ENCODE results near the gene MAMSTR.
A peak's percentile ranks its signal among the peaks of the same experiment; 100 is the strongest.
"Not testable (repeated sequence)": the region's sequence is repeated elsewhere in the genome, so short reads cannot be mapped to it uniquely, and the experiment has no call there.

The MAMSTR gene

DNA sequence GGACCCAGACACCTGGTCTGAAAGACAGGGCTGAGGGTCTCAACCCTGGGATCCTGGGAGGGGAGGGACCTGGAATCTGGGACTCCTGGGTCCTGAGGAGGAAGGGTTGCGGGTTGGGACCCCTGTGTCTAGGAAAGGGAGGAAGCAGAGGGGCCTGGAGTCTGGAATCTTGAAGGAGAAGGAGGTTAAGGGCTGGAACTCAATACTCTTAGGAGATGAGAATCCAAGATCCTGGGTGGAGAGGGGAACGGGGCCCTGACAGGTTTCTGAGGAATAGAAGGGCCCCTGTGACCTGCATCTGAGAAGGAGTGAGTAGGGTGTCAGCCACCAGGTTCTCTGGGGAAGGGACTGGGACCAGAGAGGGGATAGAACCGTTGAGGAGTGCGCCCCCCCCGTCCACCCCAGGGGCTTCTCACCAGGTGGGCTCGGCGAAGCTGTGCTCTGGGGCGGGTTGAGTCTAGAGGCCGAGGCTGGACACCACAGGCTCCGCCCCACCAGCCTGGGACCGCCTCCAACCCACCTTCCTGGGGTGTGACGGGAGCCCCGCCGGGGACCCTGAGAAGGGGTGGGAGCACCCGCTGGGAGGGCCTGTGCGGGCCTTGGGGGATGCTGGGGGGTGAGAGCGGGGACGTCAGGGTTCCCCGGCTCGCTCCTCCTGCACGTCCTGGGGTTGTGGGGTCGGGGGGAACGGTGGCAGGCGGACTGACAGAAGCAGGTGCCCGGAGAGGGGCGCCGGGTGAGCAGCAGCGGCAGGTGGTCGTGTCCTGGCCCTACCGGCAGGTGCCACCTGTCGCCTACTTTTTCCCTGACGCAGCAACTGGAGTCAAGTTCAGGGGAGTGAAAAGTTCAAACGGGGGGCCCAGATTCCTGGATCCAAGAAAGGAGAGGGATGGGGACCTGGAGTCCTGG lies at the start of gene MAMSTR:
Gene MAMSTR, minus strand, starts transcription at position 463 of the 909 bp plus-strand sequence. CDS start 694 bp downstream, outside the sequence.
- no peak for DNase-seq (ENCODE audit: low spot score)

DNA sequence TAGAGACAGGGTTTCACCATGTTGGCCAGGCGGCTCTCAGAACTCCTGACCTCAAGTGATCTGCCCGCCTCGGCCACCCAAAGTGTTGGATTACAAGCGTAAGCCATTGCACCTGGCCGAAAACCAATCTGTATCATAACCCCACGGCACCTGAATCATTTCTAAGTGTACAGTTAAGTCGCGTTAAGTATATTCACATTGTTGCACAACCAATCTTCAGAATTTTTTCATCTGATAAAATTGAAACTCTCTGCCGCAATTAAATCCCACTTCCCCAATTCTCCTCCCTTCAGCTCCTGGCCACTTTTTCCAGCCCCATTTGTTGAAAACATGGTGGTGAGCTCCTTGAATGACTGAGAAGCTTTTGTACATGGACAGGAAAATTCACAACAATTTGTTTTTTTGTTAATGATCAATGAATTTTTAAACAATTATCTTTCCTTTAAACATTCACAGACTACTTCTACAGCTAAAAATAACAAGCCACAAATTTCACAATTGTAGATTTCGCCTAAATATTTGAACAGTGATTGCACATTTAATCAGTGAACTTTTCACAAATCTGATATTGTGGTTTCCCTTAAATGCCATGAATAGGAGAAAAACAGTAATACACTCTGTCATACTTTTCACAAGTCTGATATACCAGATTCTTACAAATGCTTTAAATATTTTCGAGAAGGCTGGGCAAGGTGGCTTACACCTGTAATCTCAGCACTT lies 49.6 kb upstream of the MAMSTR start:
- DNase-seq (ENCODE audit: low spot score) = no peak

GRCh38 chr19:48768171-48768753 lies 48.7 kb upstream of the MAMSTR start:
- not testable (repeated sequence) for DNase-seq (ENCODE audit: low spot score)

DNA sequence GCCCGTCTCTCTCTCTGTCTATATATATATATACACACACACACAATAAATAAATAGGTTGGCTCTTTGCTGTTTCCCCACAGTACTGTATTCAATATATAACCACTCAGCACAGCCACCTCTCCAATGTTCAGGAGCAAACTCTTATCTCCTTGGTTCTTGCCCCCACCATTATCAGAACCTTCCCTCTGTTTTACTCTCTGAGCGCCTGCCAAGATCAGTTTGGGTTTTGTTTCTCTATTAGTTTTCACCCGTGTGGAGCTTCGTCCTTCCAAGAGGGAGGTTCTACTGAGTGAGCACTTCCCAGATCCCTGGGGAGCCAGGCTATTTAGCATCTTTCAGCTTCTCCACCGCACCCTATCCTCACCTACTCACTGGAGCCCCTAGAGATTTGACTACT lies 46.3 kb upstream of the MAMSTR start:
- not testable (repeated sequence) for DNase-seq (ENCODE audit: low spot score)

DNA sequence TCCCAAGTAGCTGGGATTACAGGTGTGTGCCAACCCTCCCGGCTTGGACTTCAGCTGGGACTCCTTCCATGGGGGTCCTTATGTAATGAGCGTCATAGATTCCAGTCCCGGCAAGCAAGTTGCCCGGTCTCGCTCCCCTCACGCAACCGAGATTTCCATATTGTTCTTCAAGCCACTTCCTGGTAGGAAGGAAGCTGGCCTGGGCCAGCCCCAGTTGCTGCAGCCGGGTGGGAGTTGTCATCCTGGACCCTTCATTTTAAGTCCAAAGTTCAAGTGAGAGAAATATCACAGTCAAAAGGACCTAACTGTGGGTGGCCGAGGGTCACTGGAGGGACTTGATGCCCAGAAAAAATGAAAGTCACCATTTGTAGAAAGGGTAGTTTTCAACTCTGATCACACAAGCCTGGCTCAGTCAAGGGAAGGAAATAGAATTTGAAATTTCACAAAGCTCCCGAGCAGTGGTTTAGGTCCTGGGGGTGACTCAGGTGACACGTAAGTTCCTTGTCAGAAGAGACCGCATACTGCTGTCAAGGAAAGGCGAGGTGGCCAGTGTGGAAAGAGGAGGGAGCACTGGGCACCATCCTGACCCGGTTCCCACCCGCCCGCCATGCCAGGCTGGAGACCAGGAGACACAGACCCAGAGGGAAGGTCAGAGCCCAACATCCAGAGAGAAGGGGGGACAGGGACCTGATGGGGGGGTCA lies 41.1 kb upstream of the MAMSTR start:
- DNase-seq (ENCODE audit: low spot score) = no peak

- no peak for DNase-seq (ENCODE audit: low spot score)
Measured at GRCh38 chr19:48757741-48758144, 38.2 kb upstream of the MAMSTR start.

DNA sequence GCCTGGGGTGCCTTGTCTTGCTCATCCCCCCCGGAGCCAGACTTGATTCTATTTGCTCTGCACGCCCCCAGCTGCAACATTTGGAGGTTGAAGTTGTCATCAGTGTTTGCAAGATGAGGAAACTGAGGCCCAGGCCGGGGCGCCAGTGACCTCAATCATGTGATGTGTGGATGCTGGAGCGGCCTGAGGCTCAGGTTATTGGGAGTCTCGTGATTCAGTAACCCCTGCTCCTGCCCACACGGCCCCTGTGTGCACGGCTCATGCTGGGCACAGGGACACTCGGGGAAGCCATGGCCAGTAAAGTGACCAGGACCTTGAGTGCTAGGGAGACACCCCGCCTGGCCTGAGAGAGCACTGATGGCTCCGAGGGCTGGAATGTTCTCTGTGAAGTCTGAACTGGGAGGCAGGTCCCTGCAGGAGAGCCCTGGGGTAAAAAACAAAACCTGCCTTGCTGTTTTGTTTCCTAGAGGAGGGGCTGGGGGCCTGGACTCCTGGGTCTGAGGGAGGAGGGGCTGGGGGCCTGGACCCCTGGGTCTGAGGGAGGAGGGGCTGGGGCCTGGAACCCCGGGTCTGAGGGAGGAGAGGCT lies 37.7 kb upstream of the MAMSTR start:
- DNase-seq (ENCODE audit: low spot score) = no peak

GRCh38 chr19:48756686-48757085 lies 37.2 kb upstream of the MAMSTR start:
- no peak for DNase-seq (ENCODE audit: low spot score)

DNA sequence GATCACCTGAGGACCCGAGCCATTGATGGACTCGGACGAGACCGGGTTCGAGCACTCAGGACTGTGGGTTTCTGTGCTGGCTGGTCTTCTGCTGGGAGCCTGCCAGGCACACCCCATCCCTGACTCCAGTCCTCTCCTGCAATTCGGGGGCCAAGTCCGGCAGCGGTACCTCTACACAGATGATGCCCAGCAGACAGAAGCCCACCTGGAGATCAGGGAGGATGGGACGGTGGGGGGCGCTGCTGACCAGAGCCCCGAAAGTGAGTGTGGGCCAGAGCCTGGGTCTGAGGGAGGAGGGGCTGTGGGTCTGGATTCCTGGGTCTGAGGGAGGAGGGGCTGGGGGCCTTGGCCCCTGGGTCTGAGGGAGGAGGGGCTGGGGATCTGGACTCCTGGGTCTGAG lies 36.7 kb upstream of the MAMSTR start:
- DNase-seq (ENCODE audit: low spot score) = no peak

DNA sequence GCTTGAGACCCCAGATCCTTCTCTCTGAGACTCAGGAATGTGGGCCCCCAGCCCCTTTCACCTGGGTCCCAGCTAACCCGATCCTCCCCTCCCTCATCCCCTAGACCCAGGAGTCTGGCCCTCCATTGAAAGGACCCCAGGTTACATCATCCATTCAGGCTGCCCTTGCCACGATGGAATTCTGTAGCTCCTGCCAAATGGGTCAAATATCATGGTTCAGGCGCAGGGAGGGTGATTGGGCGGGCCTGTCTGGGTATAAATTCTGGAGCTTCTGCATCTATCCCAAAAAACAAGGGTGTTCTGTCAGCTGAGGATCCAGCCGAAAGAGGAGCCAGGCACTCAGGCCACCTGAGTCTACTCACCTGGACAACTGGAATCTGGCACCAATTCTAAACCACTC lies 36.3 kb upstream of the MAMSTR start:
- no peak for DNase-seq (ENCODE audit: low spot score)

GRCh38 chr19:48755084-48755641 lies 35.6 kb upstream of the MAMSTR start, which contains the start of gene FGF21:
TSS of gene FGF21 (plus strand) at chr19:48755524. CDS start at chr19:48756237, 713 bp downstream.
- no peak for DNase-seq (ENCODE audit: low spot score)

GRCh38 chr19:48752496-48753365 lies 33.2 kb upstream of the MAMSTR start, which contains the start of gene FUT1:
TSS of gene FUT1 (minus strand) at chr19:48752641. CDS start at chr19:48751281, 1,360 bp downstream.
- DNase-seq (ENCODE audit: low spot score) = no peak

GRCh38 chr19:48751845-48752495 lies 32.4 kb upstream of the MAMSTR start:
- no peak for DNase-seq (ENCODE audit: low spot score)

DNA sequence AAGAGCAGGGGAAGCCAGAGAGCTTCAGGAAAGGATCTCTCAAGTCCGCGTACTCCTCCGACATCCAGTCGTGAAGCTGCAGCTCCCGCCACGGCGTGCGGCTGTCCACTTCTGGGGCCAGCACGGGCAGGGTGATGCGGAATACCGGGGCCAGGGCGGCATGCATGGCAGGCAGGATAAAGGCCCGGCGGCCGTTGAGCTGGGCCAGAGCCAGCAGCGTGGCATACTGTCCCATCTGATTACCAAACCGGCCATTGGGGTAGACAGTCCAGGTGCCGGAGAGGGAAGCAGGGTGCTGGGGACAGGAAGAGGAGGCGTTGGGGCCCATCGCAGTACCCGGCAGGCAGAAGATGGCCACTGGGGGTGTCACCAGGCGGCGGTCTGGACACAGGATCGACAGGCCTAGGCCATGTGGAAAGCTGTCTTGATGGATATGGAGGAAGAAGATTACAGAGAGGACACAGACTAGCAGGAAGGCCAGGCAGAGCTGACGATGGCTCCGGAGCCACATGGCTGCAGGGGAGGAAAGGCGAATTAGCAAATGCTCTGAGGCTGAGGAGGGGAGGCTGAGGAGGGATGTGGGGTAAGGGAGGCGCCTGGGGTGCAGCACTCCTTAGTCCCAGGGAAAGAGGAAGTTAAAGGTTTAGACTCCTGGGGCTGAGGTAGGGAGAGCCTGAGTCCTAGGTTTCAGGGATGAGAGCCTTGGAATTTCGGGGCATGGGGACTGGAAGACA lies 31.4 kb upstream of the MAMSTR start:
- DNase-seq (ENCODE audit: low spot score) = no peak

DNA sequence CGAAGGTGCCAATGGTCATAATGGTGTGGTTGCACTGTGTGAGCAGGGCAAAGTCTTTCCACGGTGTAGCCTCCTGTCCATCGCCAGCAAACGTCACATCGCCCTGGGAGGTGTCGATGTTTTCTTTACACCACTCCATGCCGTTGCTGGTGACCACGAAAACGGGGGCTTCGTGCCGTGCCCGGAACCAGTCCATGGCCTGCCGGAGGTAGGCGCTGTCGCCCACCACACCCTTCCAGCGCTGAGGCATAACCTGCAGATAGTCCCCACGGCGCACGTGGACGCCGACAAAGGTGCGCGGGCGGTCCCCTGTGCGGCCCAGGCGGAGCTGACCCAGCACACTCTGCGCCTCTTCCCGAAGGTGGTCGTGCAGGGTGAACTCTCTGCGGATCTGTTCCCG lies 30.8 kb upstream of the MAMSTR start:
- DNase-seq (ENCODE audit: low spot score) = no peak

DNA sequence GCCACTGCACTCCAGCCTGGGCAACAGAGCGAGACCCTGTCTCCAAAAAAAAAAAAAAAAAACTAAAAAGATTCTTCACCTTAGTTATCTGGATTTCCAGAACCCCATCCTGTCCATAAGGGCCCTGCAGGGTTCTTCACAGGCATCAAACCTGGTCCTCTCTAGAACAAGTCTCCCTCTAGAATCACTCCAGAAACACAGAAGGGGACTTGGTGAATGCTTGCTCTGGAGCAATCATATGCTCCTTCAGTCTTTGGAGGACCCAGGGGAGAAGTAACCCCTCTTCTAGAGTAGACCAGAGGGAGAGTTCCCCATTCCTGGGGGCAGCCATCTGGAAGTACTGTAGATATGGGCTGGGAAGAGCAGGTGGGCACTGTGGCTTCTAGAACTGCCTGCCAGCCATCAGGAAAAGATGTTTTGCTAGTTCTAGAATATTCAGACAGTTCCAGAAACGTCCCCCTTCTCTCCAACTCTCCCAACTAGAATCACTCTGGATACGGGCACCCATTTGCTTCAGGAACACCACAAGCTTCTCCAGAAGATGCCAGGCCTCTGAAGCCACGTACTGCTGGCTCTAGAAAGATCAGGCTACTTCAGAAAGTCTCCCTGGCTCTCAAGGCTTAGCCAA lies 30.2 kb upstream of the MAMSTR start:
- no peak for DNase-seq (ENCODE audit: low spot score)

DNA sequence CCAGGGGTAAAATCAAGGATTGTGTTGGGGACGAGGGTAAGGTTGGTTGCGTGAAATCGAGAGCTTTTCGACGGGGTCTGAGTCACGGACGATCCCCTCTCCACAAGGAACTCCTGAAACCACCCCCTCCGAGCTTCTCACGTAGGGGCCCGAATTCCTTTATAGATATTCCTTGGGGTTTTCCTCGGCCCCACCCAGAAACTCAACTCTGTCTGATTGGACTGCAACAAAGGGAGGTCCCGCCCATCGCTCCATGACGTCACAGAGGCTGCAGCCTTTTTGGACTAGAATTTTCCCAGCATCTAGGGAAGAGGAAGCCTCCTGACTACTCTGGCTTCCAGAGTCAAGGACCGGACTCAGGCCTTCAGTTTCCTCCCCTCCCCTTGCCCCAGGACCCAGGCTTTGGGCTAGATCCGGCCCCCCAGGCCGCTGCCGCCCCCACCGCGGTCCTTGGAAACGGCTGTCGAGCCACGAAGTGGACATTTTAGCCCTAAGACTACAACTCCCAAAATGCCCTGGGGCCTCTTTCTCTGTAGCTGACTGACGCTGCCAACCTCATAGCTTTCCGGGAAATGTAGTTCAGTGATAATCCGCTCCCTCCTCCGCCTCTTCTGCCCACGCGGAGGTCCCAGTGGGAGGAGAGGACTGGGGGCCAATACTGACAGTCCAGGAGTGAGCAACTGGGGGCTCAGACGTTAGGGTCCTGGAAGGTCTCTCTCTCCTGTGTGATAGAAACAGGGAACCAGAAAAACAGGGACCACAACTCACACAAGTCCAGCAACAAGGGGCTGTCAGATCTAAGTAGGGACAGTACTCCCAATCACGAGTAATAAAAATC lies 27.4 kb upstream of the MAMSTR start, which contains the start of gene IZUMO1:
Gene IZUMO1, minus strand, starts transcription at position 172 of the 838 bp plus-strand sequence. CDS start 1,050 bp downstream, outside the sequence.
- DNase-seq (ENCODE audit: low spot score) = peak; percentile 88

All from globus pallidus (tissue), 1 donor.